ENCODE data around the gene MYO7B. TPM values are rescaled to one million over a fixed set of nuclear protein-coding genes. Genes with fewer than 3 reads are reported as not detected.

The MYO7B gene
- total RNA-seq, 1 donor from 2014 or later, result 0.28 TPM

DNA sequence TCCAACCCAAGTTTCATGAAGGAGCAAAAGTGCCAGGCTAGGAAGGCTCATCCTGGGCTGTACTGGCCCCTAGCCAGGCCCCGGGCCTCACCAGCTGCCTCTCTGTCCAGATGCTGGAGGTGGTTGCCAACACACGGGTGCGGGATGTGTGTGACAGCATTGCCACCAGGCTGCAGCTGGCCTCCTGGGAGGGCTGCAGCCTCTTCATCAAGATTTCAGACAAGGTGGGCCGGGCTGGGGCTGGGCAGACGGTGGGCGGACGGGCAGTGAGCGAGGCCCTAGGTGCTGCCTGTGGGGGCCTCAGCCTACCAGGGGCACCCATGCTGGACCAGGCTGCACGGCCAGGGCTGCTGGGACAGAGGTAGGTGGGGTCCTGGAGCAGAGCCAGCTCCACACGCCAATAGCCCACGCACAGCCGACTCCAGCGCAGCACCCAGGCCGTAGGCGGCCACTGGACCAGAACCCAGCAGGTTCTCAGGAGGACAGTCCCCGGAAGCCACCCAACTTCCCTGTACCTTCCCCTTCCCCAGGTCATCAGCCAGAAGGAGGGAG is 98.7 kb downstream of the MYO7B start:
- Mint-ChIP-seq H3K27me3 (ENCODE audit: low read depth) (no peaks in the 10 kb centered on the region), H3K36me3 (ENCODE audit: low read depth) (no peaks in the 10 kb centered on the region), H3K4me3 (no peak overlapping the region), H3K9me3 (no peaks in the 10 kb centered on the region), H3K4me1 (peaks cover 13% of the 10 kb centered on the region), H3K27ac (ENCODE audit: unreplicated experiment) (peak overlapping the region; percentile 78)
- TF ChIP-seq, protein P1, sequence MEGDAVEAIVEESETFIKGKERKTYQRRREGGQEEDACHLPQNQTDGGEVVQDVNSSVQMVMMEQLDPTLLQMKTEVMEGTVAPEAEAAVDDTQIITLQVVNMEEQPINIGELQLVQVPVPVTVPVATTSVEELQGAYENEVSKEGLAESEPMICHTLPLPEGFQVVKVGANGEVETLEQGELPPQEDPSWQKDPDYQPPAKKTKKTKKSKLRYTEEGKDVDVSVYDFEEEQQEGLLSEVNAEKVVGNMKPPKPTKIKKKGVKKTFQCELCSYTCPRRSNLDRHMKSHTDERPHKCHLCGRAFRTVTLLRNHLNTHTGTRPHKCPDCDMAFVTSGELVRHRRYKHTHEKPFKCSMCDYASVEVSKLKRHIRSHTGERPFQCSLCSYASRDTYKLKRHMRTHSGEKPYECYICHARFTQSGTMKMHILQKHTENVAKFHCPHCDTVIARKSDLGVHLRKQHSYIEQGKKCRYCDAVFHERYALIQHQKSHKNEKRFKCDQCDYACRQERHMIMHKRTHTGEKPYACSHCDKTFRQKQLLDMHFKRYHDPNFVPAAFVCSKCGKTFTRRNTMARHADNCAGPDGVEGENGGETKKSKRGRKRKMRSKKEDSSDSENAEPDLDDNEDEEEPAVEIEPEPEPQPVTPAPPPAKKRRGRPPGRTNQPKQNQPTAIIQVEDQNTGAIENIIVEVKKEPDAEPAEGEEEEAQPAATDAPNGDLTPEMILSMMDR (conservative IDR thresholded peaks at IDR 0.05), result no peak
- DNase-seq (ENCODE audit: low read depth, low spot score), result no peak

DNA sequence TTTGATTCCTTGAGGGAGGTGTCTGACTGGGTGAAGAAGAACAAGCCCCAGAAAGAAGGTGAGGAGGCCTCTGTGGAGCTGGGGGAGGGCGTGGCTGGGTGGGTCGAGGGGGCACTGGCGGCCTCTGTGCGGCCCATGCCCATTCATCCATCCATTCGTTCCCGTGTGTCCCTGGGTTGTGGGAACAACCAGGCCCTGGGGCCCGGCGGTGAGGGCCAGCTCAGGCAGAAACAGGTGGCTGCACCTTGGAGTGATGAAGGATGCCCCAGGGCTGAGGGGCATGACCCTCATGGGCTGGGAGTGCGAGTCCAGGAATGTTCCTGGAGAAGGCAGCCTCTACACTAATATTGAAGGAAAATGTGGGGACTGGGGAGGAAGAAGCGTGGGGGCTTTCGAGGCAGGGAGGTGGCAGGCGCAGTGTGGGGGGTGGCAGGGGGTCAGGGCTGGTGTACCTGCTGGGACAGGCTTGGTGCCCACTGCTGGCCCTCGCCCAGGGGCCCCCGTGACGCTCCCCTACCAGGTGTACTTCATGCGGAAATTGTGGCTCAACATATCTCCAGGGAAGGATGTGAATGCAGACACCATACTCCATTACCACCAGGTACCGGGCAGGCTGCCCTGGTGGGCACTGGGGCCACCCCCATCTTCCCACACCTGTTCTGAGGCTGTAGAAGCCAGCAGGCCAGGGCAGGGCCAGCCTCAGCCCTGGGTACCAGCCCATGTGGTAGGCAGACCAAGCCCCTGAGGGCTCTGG is 99.3 kb downstream of the MYO7B start:
- H3K27me3 Mint-ChIP-seq (ENCODE audit: low read depth), result no peaks in the 10 kb centered on the region
- H3K9me3 Mint-ChIP-seq, result no peaks in the 10 kb centered on the region
- no peak for DNase-seq (ENCODE audit: low read depth, low spot score)
- no peak overlapping the region for H3K4me3 Mint-ChIP-seq
- H3K27ac Mint-ChIP-seq (ENCODE audit: unreplicated experiment), result no peak overlapping the region
- TF ChIP-seq, protein P1 (conservative IDR thresholded peaks at IDR 0.05), result no peak
- no peaks in the 10 kb centered on the region for H3K36me3 Mint-ChIP-seq (ENCODE audit: low read depth)
- peaks cover 13% of the 10 kb centered on the region for H3K4me1 Mint-ChIP-seq

DNA sequence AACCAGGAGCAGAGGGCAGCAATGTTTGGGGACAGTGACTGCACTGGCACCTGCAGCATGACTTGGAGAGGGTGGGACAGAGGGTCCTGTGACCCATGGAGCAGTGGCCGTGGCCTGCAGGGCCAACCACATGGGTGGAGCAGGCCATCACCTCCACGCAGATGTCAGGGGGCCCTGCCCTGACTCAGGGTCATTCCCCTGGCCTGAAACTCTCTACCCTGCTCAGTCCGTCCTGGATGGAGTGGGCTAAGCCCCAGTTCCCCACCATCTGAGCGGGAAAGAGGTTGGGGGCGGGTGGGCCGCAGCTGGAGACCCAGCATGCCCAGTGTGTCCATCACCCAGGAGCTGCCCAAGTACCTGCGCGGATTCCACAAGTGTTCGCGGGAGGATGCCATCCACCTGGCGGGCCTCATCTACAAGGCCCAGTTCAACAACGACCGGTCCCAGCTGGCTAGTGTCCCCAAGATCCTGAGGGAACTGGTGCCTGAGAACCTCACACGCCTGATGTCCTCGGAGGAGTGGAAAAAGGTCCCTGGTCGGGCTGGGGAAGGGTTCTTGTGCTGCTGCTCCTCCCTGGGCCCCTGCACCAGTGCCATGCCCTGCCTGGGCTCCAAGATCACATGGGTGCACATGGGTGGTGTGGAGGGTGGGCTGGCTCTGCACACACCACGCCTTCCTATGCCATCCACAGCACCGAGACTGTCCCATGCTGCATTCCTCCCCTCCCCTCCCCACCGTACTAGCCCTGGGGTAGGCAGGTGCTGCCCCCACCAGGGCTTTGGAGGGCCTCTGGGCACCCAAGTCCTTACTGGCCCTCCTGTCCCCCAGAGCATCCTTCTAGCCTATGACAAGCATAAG is 100.1 kb downstream of the MYO7B start:
- Mint-ChIP-seq H3K4me1 (peaks cover 13% of the 10 kb centered on the region), H3K27me3 (ENCODE audit: low read depth) (no peaks in the 10 kb centered on the region), H3K9me3 (no peaks in the 10 kb centered on the region), H3K36me3 (ENCODE audit: low read depth) (no peaks in the 10 kb centered on the region), H3K4me3 (no peak overlapping the region), H3K27ac (ENCODE audit: unreplicated experiment) (no peak overlapping the region)
- no peak for DNase-seq (ENCODE audit: low read depth, low spot score)
- TF ChIP-seq, protein P1 (conservative IDR thresholded peaks at IDR 0.05), result no peak

DNA sequence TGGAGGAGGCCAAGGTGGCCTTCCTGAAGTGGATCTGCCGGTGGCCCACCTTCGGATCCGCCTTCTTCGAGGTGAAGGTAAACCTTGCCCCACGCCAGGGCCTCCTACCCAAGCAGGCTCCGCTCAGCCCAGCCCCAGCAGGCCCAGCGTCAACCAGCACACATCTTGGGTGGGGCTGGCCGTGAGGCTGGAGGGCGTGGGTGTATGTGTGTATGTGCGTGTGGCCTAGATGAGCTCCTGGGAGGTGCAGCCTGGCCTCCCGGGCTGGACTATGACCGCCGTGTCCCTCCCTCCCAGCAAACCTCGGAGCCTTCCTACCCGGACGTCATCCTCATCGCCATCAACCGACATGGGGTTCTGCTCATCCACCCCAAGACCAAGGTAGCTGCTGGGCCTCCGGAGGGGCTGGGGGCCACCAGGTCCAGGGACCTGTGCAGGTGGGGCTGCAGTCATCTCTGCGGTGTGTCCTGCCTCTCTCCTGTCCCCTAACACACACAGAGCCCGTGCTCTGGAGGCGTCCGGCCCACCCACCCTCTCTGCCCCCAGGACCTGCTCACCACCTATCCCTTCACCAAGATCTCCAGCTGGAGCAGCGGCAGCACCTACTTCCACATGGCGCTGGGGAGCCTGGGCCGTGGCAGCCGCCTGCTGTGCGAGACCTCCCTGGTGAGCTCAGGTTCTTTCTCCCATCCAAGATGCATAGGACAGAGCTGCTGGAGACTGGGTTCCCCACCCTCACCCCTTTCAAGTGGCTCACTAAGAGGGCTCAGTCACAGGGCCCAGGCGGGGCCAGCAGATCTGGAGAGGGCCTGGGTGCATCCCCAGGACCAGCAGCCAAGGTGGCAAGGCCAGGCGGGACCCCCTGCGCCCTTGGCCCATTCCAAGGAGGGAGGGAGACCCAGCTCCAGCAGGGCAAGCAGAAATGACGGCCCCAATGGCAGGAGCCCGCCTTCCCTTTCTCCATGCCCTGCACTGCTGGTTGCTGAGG is 101.1 kb downstream of the MYO7B start:
- no peaks in the 10 kb centered on the region for H3K9me3 Mint-ChIP-seq
- peak overlapping the region; percentile 35 for H3K27ac Mint-ChIP-seq (ENCODE audit: unreplicated experiment)
- TF ChIP-seq, protein P1 (conservative IDR thresholded peaks at IDR 0.05), result no peak
- no peak for DNase-seq (ENCODE audit: low read depth, low spot score)
- no peaks in the 10 kb centered on the region for H3K36me3 Mint-ChIP-seq (ENCODE audit: low read depth)
- no peaks in the 10 kb centered on the region for H3K27me3 Mint-ChIP-seq (ENCODE audit: low read depth)
- H3K4me1 Mint-ChIP-seq, result peaks cover 13% of the 10 kb centered on the region
- H3K4me3 Mint-ChIP-seq, result no peak overlapping the region

DNA sequence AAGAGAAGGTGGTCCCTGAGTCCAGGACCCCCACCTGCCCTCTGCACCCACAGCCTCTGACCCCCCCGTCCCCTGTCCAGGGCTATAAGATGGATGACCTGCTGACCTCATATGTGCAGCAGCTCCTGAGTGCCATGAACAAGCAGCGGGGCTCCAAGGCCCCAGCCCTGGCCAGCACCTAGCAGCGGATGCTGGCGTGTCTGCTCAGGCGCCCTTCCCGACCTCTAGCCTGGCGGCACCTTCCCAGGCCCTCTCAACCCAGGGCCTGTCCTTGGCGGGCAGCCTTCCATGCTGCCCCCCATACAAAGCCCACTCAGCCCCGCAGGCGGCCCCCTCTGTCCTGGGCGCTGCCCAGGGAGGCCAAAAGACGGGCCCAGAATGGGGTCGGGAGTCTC is 101.8 kb downstream of the MYO7B start:
- Mint-ChIP-seq H3K9me3 (no peaks in the 10 kb centered on the region), H3K36me3 (ENCODE audit: low read depth) (no peaks in the 10 kb centered on the region), H3K27me3 (ENCODE audit: low read depth) (no peaks in the 10 kb centered on the region), H3K4me1 (peaks cover 13% of the 10 kb centered on the region), H3K27ac (ENCODE audit: unreplicated experiment) (no peak overlapping the region), H3K4me3 (no peak overlapping the region)
- TF ChIP-seq, protein P1 (conservative IDR thresholded peaks at IDR 0.05), result no peak
- no peak for DNase-seq (ENCODE audit: low read depth, low spot score)
